Liver (tissue), 9 donors: ENCODE measurements around the gene WNK1. TPM values are rescaled to one million over a fixed set of nuclear protein-coding genes. Genes with fewer than 3 reads are reported as not detected.

Experiments
- DNase-seq: peaks from one replicate; pipeline ENCODE4 v3.0.0-alpha.2; 2017; ENCODE audit warnings: low spot score
- H3K27ac ChIP-seq, 2 donors: one replicate each; pipeline ENCODE4 v1.7.0; 2013; ENCODE audit warnings: inconsistent platforms in 2 of 2, low read length in 2 of 2, control low read depth in 1 of 2, low read depth in 1 of 2, mild to moderate bottlenecking in 1 of 2
- H3K27me3 ChIP-seq, 4 donors: one replicate each; pipeline versions ENCODE4 v1.6.1 to v1.7.0; 2013; ENCODE audit warnings: low read length in 3 of 4, inconsistent platforms in 1 of 4, mild to moderate bottlenecking in 1 of 4, moderate library complexity in 1 of 4; ENCODE audit not compliant: control insufficient read depth in 4 of 4, insufficient read depth in 4 of 4
- H3K36me3 ChIP-seq, 4 donors: one replicate each; pipeline versions ENCODE4 v1.6.1 to v1.7.0; 2013; ENCODE audit warnings: low read length in 3 of 4, mild to moderate bottlenecking in 3 of 4, low read depth in 1 of 4, moderate library complexity in 1 of 4; ENCODE audit not compliant: control insufficient read depth in 4 of 4, insufficient read depth in 3 of 4
- H3K4me1 ChIP-seq, 4 donors: one replicate each; pipeline versions ENCODE4 v1.6.1 to v1.7.0; 2013; ENCODE audit warnings: low read length in 3 of 4, mild to moderate bottlenecking in 3 of 4, moderate library complexity in 1 of 4; ENCODE audit not compliant: control insufficient read depth in 4 of 4, insufficient read depth in 4 of 4
- H3K4me3 ChIP-seq, 3 donors: one replicate each; pipeline versions ENCODE4 v1.6.1 to v1.7.0; 2013; ENCODE audit warnings: low read length in 3 of 3, control low read depth in 1 of 3, low read depth in 1 of 3, mild to moderate bottlenecking in 1 of 3
- H3K9ac ChIP-seq, 2 donors: one replicate each; pipeline ENCODE4 v1.7.0; 2013; ENCODE audit warnings: low read length in 2 of 2, mild to moderate bottlenecking in 2 of 2, moderate library complexity in 2 of 2, control low read depth in 1 of 2, low read depth in 1 of 2
- H3K9me3 ChIP-seq, 4 donors: one replicate each; pipeline versions ENCODE4 v1.6.1 to v1.7.0; 2013; ENCODE audit warnings: low read length in 3 of 4; ENCODE audit not compliant: control insufficient read depth in 4 of 4
- EGR1 ChIP-seq, 2 donors: IDR thresholded peaks; 2 replicates each; pipeline ENCODE4 v1.6.1; 2016 to 2018; ENCODE audit warnings: antibody characterized with exemption in 2 of 2, low read depth in 2 of 2
- HNF4A ChIP-seq, 2 donors: conservative IDR thresholded peaks; 2 replicates each; pipeline ENCODE4 v1.6.1; 2016; ENCODE audit warnings: antibody characterized with exemption in 2 of 2, mild to moderate bottlenecking in 2 of 2
- JUND ChIP-seq, 2 donors: IDR thresholded peaks; 2 replicates each; pipeline ENCODE4 v1.6.1; 2016; ENCODE audit warnings: antibody characterized with exemption in 2 of 2
- RAD21 ChIP-seq, 2 donors: IDR thresholded peaks; 2 replicates each; pipeline ENCODE4 v1.6.1; 2016; ENCODE audit warnings: antibody characterized with exemption in 2 of 2, mild to moderate bottlenecking in 2 of 2
- RXRA ChIP-seq, 2 donors: IDR thresholded peaks; 2 replicates each; pipeline ENCODE4 v1.6.1; 2017 to 2018; ENCODE audit warnings: antibody characterized with exemption in 2 of 2, mild to moderate bottlenecking in 1 of 2
- WGBS: extraction: QIAGEN DNeasy Blood & Tissue Kit; methylation state at CpG from one replicate; pipeline ENCODE4 v1.1.7; 2013; 5-methylcytosine and 5-hydroxymethylcytosine counted together
- polyA plus RNA-seq, 2 donors: library from polyadenylated mRNA; stranded (reverse) in 1 of 2; unstranded in 1 of 2; fragments of 200-250 nt in 1 of 2; fragments of >200 nt in 1 of 2; fragmentation: Nextera tagmentation in 1 of 2; extraction: Ambion mirVana in 1 of 2; gene quantifications; one replicate each; pipeline versions ENCODE4 v1.2.1 to v1.2.3, GENCODE V29; 2013 to 2015
- total RNA-seq, 2 donors: library from RNA; depleted of rRNA; stranded (reverse); fragments of >200 nt; gene quantifications; one replicate each; pipeline ENCODE4 v1.2.3, GENCODE V29; 2014
- TF ChIP-seq, protein P1 (sequence below): fragments of 150-350 bp; IDR thresholded peaks from 2 replicates; pipeline ENCODE4 v1.5.1; 2017; ENCODE audit warnings: improper control_type of control experiment, low read depth, low read length; ENCODE audit not compliant: missing input control
- TF ChIP-seq, protein P2 (sequence below): IDR thresholded peaks from 2 replicates; pipeline ENCODE4 v1.6.1; 2016; ENCODE audit warnings: antibody characterized with exemption
- TF ChIP-seq, protein P3 (sequence below): IDR thresholded peaks from 2 replicates; pipeline ENCODE4 v1.6.1; 2016; ENCODE audit warnings: antibody characterized with exemption, mild to moderate bottlenecking
- TF ChIP-seq, protein P4 (sequence below): IDR thresholded peaks from 2 replicates; pipeline ENCODE4 v1.6.1; 2016; ENCODE audit warnings: antibody characterized with exemption
- TF ChIP-seq, protein P5 (sequence below): IDR thresholded peaks from 2 replicates; pipeline ENCODE4 v1.6.1; 2016; ENCODE audit warnings: antibody characterized with exemption
- donor health status: healthy.
- donor health status: healthy.
- donor health status: healthy.
- donor health status: healthy.
- donor health status: healthy.

WNK1 gene
- total and polyA plus RNA-seq, 4 donors = 22.4 to 299 (median 53.8) TPM

DNA sequence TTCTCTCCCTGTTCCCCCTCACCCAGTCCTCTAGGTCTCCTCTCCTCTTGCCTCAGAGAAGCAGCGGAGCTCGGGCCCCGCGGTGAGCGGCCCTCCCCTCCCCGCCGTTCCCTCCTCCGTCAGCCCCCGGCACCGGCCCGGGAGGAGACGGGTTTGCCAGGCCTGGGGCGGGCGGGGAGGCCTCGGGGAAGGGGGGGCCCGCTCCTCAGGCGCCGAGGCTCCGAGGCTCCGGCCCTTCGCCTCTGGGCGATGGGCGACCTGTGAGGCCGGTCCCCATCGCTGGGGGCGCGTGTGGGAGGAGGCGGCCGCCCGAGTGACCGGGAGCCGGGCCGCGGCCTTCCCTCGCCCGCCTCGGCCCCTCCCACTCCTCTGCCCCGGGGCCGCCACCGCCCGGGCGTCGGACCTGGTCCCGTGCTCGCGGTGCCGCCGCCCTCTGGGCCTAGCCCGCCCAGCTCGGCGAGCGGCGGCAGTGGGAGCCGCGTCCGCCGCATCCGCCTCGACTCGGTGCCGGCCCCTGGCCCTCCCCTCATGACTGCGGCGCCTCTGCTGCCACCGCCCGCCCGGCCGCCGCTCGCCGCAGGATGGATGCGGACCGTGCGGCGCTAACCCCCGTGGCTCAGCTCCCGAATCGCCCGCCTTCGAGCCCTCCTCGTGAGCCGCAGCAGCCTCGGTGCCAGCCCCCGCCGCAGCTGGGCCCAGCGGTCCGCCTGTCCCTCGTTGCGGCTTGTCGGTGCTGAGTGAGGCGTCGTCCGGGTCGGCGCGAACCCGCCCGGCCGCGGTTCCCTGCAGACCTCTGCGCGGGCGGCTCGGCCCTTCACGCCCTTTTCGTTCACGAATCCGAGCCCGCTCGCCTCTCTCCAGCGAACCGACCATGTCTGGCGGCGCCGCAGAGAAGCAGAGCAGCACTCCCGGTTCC is 574 bp downstream of the WNK1 start:
- DNase-seq = peak; percentile 70
- peaks cover 2 to 45% (median 23%) of the 10 kb centered on the region in 4 donors for H3K4me1 ChIP-seq
- under 1% methylated on average over 115 of the region's 115 CpGs for WGBS
- no peaks in the 10 kb centered on the region for H3K9me3 ChIP-seq
- peak overlapping the region; percentile 93 to 97 for H3K27ac ChIP-seq
- H3K27me3 ChIP-seq = no peaks in the 10 kb centered on the region
- no peaks in the 10 kb centered on the region for H3K36me3 ChIP-seq
- peak overlapping the region; percentile 66 to 75 for H3K9ac ChIP-seq
- H3K4me3 ChIP-seq = peak overlapping the region; percentile 80 to 100 (median 83)
- TF ChIP-seq, protein P1, sequence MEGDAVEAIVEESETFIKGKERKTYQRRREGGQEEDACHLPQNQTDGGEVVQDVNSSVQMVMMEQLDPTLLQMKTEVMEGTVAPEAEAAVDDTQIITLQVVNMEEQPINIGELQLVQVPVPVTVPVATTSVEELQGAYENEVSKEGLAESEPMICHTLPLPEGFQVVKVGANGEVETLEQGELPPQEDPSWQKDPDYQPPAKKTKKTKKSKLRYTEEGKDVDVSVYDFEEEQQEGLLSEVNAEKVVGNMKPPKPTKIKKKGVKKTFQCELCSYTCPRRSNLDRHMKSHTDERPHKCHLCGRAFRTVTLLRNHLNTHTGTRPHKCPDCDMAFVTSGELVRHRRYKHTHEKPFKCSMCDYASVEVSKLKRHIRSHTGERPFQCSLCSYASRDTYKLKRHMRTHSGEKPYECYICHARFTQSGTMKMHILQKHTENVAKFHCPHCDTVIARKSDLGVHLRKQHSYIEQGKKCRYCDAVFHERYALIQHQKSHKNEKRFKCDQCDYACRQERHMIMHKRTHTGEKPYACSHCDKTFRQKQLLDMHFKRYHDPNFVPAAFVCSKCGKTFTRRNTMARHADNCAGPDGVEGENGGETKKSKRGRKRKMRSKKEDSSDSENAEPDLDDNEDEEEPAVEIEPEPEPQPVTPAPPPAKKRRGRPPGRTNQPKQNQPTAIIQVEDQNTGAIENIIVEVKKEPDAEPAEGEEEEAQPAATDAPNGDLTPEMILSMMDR = peak; percentile 7
- TF ChIP-seq RXRA (IDR thresholded peaks at IDR 0.05) = no peak

DNA sequence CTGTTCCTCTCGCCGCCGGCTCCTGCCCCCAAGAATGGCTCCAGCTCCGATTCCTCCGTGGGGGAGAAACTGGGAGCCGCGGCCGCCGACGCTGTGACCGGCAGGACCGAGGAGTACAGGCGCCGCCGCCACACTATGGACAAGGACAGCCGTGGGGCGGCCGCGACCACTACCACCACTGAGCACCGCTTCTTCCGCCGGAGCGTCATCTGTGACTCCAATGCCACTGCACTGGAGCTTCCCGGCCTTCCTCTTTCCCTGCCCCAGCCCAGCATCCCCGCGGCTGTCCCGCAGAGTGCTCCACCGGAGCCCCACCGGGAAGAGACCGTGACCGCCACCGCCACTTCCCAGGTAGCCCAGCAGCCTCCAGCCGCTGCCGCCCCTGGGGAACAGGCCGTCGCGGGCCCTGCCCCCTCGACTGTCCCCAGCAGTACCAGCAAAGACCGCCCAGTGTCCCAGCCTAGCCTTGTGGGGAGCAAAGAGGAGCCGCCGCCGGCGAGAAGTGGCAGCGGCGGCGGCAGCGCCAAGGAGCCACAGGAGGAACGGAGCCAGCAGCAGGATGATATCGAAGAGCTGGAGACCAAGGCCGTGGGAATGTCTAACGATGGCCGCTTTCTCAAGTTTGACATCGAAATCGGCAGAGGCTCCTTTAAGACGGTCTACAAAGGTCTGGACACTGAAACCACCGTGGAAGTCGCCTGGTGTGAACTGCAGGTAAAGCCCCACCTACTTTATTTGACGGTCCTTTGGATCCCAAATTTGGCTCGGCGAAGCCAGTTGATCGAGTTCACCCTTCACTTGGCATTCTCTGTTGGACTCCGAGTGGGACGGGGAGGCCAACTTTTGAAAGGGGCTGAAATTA is 1.5 kb downstream of the WNK1 start:
- Histone ChIP-seq H3K9ac (peak overlapping the region; percentile 66 to 75), H3K9me3 (no peaks in the 10 kb centered on the region), H3K36me3 (no peaks in the 10 kb centered on the region), H3K27me3 (no peaks in the 10 kb centered on the region), H3K4me1 (peaks cover 2 to 45% (median 23%) of the 10 kb centered on the region in 4 donors), H3K4me3 (peak overlapping the region; percentile 74 to 100 (median 83)), H3K27ac (peak overlapping the region; percentile 93 to 97)
- TF ChIP-seq, protein P2, sequence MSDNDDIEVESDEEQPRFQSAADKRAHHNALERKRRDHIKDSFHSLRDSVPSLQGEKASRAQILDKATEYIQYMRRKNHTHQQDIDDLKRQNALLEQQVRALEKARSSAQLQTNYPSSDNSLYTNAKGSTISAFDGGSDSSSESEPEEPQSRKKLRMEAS = no peak
- TF ChIP-seq RAD21 (IDR thresholded peaks at IDR 0.05) (peak in 1 of 2 donors; percentile 39), HNF4A (conservative IDR thresholded peaks at IDR 0.05) (peak; percentile 11 to 51), EGR1 (IDR thresholded peaks at IDR 0.05; ENCODE audit: low read depth in 2 of 2) (no peak), JUND (IDR thresholded peaks at IDR 0.05) (no peak), RXRA (IDR thresholded peaks at IDR 0.05) (peak; percentile 65 to 75)
- TF ChIP-seq, protein P3, sequence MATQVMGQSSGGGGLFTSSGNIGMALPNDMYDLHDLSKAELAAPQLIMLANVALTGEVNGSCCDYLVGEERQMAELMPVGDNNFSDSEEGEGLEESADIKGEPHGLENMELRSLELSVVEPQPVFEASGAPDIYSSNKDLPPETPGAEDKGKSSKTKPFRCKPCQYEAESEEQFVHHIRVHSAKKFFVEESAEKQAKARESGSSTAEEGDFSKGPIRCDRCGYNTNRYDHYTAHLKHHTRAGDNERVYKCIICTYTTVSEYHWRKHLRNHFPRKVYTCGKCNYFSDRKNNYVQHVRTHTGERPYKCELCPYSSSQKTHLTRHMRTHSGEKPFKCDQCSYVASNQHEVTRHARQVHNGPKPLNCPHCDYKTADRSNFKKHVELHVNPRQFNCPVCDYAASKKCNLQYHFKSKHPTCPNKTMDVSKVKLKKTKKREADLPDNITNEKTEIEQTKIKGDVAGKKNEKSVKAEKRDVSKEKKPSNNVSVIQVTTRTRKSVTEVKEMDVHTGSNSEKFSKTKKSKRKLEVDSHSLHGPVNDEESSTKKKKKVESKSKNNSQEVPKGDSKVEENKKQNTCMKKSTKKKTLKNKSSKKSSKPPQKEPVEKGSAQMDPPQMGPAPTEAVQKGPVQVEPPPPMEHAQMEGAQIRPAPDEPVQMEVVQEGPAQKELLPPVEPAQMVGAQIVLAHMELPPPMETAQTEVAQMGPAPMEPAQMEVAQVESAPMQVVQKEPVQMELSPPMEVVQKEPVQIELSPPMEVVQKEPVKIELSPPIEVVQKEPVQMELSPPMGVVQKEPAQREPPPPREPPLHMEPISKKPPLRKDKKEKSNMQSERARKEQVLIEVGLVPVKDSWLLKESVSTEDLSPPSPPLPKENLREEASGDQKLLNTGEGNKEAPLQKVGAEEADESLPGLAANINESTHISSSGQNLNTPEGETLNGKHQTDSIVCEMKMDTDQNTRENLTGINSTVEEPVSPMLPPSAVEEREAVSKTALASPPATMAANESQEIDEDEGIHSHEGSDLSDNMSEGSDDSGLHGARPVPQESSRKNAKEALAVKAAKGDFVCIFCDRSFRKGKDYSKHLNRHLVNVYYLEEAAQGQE = no peak
- TF ChIP-seq, protein P4, sequence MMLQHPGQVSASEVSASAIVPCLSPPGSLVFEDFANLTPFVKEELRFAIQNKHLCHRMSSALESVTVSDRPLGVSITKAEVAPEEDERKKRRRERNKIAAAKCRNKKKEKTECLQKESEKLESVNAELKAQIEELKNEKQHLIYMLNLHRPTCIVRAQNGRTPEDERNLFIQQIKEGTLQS = no peak
- TF ChIP-seq, protein P1 = peak; percentile 28
- TF ChIP-seq, protein P5, sequence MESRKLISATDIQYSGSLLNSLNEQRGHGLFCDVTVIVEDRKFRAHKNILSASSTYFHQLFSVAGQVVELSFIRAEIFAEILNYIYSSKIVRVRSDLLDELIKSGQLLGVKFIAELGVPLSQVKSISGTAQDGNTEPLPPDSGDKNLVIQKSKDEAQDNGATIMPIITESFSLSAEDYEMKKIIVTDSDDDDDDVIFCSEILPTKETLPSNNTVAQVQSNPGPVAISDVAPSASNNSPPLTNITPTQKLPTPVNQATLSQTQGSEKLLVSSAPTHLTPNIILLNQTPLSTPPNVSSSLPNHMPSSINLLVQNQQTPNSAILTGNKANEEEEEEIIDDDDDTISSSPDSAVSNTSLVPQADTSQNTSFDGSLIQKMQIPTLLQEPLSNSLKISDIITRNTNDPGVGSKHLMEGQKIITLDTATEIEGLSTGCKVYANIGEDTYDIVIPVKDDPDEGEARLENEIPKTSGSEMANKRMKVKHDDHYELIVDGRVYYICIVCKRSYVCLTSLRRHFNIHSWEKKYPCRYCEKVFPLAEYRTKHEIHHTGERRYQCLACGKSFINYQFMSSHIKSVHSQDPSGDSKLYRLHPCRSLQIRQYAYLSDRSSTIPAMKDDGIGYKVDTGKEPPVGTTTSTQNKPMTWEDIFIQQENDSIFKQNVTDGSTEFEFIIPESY = no peak
- DNase-seq = peak; percentile 67
- under 1% methylated on average over 63 of the region's 63 CpGs for WGBS
